GM12865 (cell line): Measurements from ENCODE around the gene NDRG3.
A peak's percentile ranks its signal among the peaks of the same experiment; 100 is the strongest.

Experiments
- DNase-seq: peaks from one replicate; pipeline ENCODE4 v3.0.0; 2010; ENCODE audit warnings: low read depth
- H3K4me3 ChIP-seq: 2 replicates; pipeline ENCODE4 v1.5.1; 2011; ENCODE audit warnings: mild to moderate bottlenecking, low read depth, low read length, control low read depth
- CTCF ChIP-seq: IDR thresholded peaks from 2 replicates; pipeline ENCODE4 v1.5.1; 2011; ENCODE audit warnings: low read length, control low read depth, low read depth, inconsistent platforms; ENCODE audit not compliant: insufficient read depth; ENCODE audit errors: missing control alignments

NDRG3 gene

GRCh38 chr20:36605399-36606157 lies 140.3 kb downstream of the NDRG3 start, which contains the start of gene RAB5IF:
Gene RAB5IF (plus strand): TSS chr20:36605779. CDS start chr20:36605952, 173 bp downstream.
- peak; percentile 94 for TF ChIP-seq CTCF
- peak within 1 kb of the TSS; percentile 99 for H3K4me3 ChIP-seq
- DNase-seq: peak; percentile 100

GRCh38 chr20:36604952-36605398 lies 140.9 kb downstream of the NDRG3 start:
- peak overlapping the region; percentile 71 for H3K4me3 ChIP-seq
- no peak for TF ChIP-seq CTCF
- DNase-seq: peak; percentile 95
